Breast epithelium (tissue), 4 donors: Measurements from ENCODE around the gene HHIP. TPM values are rescaled to one million over a fixed set of nuclear protein-coding genes. Genes with fewer than 3 reads are reported as not detected.
"Not testable (repeated sequence)": the region's sequence is repeated elsewhere in the genome, so short reads cannot be mapped to it uniquely, and the experiment has no call there.

ENCODE experiments used
- DNase-seq, 2 donors: peaks; one replicate each; pipeline ENCODE4 v3.0.0-alpha.2; 2019; ENCODE audit warnings: low spot score in 2 of 2
- H3K27ac ChIP-seq, 2 donors: fragments of 200-600 bp; sonication (generic) in 1 of 2; one replicate each; pipeline ENCODE4 v1.5.1; 2016 to 2019; ENCODE audit warnings: mild to moderate bottlenecking in 1 of 2
- H3K27me3 ChIP-seq, 2 donors: fragments of 200-600 bp; sonication (generic) in 1 of 2; one replicate each; pipeline versions ENCODE4 v1.5.1 to v1.6.0; 2017 to 2019; ENCODE audit warnings: control low read depth in 1 of 2, mild to moderate bottlenecking in 1 of 2
- H3K36me3 ChIP-seq: fragments of 200-600 bp; one replicate; pipeline ENCODE4 v1.5.1; 2019
- H3K4me1 ChIP-seq, 2 donors: fragments of 200-600 bp; sonication (generic); one replicate each; pipeline ENCODE4 v1.5.1; 2016 to 2019; ENCODE audit warnings: control low read depth in 1 of 2
- H3K4me3 ChIP-seq, 3 donors: fragments of 200-600 bp; sonication (generic); 1 replicate in 2 of 3; 2 replicates in 1 of 3; pipeline ENCODE4 v1.5.1; 2016 to 2019; ENCODE audit warnings: mild to moderate bottlenecking in 3 of 3, moderate library complexity in 2 of 3
- H3K9me3 ChIP-seq, 2 donors: fragments of 200-600 bp; sonication (generic) in 1 of 2; one replicate each; pipeline ENCODE4 v1.5.1; 2016 to 2019; ENCODE audit warnings: control low read depth in 1 of 2
- POLR2A ChIP-seq: fragments of 450-650 bp; IDR thresholded peaks from one replicate; pipeline ENCODE4 v1.6.1; 2016; ENCODE audit warnings: antibody characterized with exemption, mild to moderate bottlenecking, moderate library complexity
- POLR2AphosphoS5 ChIP-seq, 3 donors: sonication (generic); formaldehyde crosslinking; IDR thresholded peaks; one replicate each; pipeline ENCODE4 v1.6.1; 2017; ENCODE audit warnings: antibody characterized with exemption in 3 of 3
- intact Hi-C: fragments of 100-400 bp; cut with DNase I; formaldehyde crosslinking; loops from one replicate; pipeline ENCODE4 v1.15.1; 2023; ENCODE audit warnings: low total_unique reads
- total RNA-seq, 3 donors: library from RNA; depleted of rRNA; stranded (reverse); fragments of >200 nt; gene quantifications; one replicate each; pipeline ENCODE4 v1.1.0, GENCODE V29; 2016
- TF ChIP-seq, protein P1 (sequence below), 3 donors: fragments of 450-650 bp; IDR thresholded peaks; one replicate each; pipeline ENCODE4 v1.5.1; 2016 to 2017; ENCODE audit warnings: antibody characterized with exemption in 3 of 3, mild to moderate bottlenecking in 3 of 3, moderate library complexity in 3 of 3

HHIP gene
- total RNA-seq, 3 donors from 2014 or later: under 0.01 to 1.0 (median 0.48) TPM

DNA sequence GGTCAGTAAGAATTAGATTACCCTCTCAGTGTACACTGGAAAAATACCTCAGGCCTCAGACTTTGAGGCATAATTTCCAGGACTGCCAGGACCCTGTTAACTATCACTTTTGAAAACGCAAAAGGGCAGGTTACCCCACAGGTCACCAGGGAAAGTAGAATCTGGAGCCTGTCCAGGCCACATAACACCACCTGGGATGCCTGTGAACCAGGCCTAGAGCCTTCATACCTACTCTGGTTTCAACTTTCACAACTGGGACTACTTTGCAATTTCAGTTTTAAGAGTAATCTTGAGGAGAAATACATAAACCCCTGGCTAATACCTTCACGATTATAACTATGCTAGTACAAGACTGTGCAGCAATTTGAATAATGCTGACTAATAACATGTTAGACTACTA, 132.4 kb downstream of the HHIP start:
- intact Hi-C loops: no loop called here
- H3K27ac ChIP-seq: no peak overlapping the region
- no peak for DNase-seq
- no peaks in the 10 kb centered on the region for H3K27me3 ChIP-seq
- TF ChIP-seq, protein P1, sequence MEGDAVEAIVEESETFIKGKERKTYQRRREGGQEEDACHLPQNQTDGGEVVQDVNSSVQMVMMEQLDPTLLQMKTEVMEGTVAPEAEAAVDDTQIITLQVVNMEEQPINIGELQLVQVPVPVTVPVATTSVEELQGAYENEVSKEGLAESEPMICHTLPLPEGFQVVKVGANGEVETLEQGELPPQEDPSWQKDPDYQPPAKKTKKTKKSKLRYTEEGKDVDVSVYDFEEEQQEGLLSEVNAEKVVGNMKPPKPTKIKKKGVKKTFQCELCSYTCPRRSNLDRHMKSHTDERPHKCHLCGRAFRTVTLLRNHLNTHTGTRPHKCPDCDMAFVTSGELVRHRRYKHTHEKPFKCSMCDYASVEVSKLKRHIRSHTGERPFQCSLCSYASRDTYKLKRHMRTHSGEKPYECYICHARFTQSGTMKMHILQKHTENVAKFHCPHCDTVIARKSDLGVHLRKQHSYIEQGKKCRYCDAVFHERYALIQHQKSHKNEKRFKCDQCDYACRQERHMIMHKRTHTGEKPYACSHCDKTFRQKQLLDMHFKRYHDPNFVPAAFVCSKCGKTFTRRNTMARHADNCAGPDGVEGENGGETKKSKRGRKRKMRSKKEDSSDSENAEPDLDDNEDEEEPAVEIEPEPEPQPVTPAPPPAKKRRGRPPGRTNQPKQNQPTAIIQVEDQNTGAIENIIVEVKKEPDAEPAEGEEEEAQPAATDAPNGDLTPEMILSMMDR (IDR thresholded peaks at IDR 0.05): no peak
- no peak for TF ChIP-seq POLR2A
- no peak for TF ChIP-seq POLR2AphosphoS5 (IDR thresholded peaks at IDR 0.05)
- no peaks in the 10 kb centered on the region for H3K9me3 ChIP-seq
- no peaks in the 10 kb centered on the region for H3K36me3 ChIP-seq
- no peak overlapping the region for H3K4me3 ChIP-seq
- no peaks in the 10 kb centered on the region for H3K4me1 ChIP-seq

DNA sequence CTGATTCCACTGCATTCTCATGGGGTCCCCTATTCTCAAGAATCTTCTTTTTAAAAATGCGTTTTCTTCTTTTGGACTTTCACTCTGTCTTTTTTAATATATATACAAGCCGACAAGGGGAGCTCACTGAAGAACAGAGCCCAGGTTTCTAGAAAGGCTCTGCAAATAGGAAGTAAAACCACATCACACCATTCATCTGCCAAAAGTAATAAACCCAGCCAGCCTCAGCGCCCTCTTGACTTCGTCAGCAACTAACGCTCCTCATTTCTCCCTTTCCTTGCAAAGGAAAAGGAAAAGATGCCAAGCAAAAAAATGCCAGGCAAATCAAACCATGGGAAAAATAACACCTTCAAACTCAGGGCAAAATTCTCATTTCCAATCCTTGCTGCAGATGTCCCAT, 136.4 kb downstream of the HHIP start:
- intact Hi-C loops: no loop called here
- H3K27ac ChIP-seq: no peak overlapping the region
- H3K36me3 ChIP-seq: no peaks in the 10 kb centered on the region
- TF ChIP-seq, protein P1 (IDR thresholded peaks at IDR 0.05): no peak
- TF ChIP-seq POLR2AphosphoS5 (IDR thresholded peaks at IDR 0.05) (no peak), POLR2A (no peak)
- no peak for DNase-seq
- H3K4me1 ChIP-seq: no peaks in the 10 kb centered on the region
- no peaks in the 10 kb centered on the region for H3K9me3 ChIP-seq
- H3K4me3 ChIP-seq: no peak overlapping the region
- H3K27me3 ChIP-seq: no peaks in the 10 kb centered on the region

DNA sequence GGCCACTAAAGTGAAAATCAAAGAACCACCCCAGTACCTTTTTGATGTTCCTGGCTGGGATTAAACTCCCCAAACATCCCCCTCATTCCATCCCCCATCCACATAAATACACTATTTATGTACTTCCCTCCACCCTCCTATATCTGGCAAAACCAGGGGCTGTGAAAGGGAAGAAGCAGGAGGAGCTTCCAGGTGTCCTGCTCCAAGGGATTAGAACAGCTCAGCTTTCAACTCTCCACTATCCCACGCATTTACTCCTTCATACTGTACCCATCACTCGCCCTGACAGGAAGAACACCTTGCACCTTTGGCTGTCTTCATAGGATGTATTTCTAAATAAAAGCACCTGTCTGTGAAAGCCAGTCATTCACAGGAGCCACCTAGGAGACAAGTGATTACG, 140.0 kb downstream of the HHIP start:
- Histone ChIP-seq H3K4me3 (no peak overlapping the region), H3K9me3 (no peaks in the 10 kb centered on the region), H3K27me3 (no peaks in the 10 kb centered on the region), H3K27ac (no peak overlapping the region), H3K4me1 (no peaks in the 10 kb centered on the region), H3K36me3 (no peaks in the 10 kb centered on the region)
- intact Hi-C loops: no loop called here
- TF ChIP-seq POLR2A (no peak), POLR2AphosphoS5 (IDR thresholded peaks at IDR 0.05) (no peak)
- TF ChIP-seq, protein P1 (IDR thresholded peaks at IDR 0.05): no peak
- no peak for DNase-seq

DNA sequence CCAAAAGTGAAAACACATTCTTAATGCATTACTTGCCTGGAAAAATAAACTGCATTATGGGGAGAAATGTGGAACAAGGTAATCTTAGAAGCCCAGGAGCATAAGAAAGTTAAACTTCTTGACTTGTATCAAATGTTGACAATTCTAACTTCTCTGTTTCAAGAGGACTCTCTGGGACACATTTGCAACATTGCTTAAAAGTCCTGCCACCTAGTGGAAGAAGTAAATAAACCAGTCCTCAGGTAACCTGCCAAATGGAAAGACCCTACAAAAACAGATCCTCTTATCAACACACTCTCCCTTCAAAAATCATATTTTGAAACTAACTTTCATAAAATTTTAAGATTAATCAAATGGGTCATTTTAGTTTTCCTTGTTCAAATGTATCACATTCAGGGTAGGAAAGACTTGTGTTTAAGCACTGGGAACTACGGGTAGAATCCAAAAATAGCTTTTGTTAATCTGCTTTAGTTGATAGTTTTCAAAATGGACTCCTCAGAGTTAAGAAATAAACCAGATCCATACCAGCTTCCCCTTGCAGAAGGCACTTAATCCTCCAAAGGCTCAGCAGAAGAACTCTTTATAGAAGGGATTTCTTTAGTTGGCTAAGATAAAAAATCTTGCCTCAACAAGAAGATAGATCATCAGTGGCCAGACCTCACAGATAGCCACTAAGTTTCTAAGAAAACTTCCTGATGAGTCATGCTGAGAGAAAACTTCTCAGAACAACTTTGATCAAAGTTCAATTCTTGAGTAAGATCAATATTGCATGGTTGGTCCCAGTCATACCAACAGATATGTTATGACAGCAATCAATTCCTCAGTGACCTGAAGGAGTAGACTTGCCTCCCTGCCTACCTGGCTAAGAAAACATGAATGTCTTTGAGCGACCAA, 141.7 kb downstream of the HHIP start:
- H3K4me1 ChIP-seq: no peaks in the 10 kb centered on the region
- no peaks in the 10 kb centered on the region for H3K9me3 ChIP-seq
- no peak for DNase-seq
- no peak overlapping the region for H3K27ac ChIP-seq
- no peaks in the 10 kb centered on the region for H3K36me3 ChIP-seq
- H3K4me3 ChIP-seq: no peak overlapping the region
- H3K27me3 ChIP-seq: no peaks in the 10 kb centered on the region
- intact Hi-C loops: no loop called here
- TF ChIP-seq, protein P1 (IDR thresholded peaks at IDR 0.05): peak in 2 of 3 donors; percentile 29 to 35
- no peak for TF ChIP-seq POLR2A
- no peak for TF ChIP-seq POLR2AphosphoS5 (IDR thresholded peaks at IDR 0.05)

DNA sequence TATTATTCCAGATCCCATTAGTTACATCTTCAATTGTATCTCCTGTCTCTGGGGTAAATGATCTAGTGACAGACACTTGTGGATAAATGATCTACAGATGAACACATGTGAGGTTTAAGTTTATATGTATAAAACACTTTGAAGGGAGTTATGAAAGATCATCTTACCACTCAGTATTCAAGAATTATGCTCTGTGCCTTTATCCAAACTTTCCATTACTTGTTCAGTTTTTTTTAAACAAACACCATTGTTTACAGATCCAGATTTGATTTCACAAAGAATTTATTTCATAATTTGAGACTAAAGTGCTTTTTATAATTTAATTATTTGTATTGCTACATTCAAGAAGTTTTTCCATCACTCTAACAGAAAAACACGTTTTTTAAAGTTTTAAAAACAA, 142.5 kb downstream of the HHIP start:
- no peak overlapping the region for H3K4me3 ChIP-seq
- H3K27me3 ChIP-seq: no peaks in the 10 kb centered on the region
- H3K36me3 ChIP-seq: no peaks in the 10 kb centered on the region
- intact Hi-C loops: no loop called here
- H3K27ac ChIP-seq: no peak overlapping the region
- TF ChIP-seq, protein P1 (IDR thresholded peaks at IDR 0.05): no peak
- TF ChIP-seq POLR2AphosphoS5 (IDR thresholded peaks at IDR 0.05): no peak
- no peak for TF ChIP-seq POLR2A
- no peaks in the 10 kb centered on the region for H3K4me1 ChIP-seq
- H3K9me3 ChIP-seq: no peaks in the 10 kb centered on the region
- no peak for DNase-seq

DNA sequence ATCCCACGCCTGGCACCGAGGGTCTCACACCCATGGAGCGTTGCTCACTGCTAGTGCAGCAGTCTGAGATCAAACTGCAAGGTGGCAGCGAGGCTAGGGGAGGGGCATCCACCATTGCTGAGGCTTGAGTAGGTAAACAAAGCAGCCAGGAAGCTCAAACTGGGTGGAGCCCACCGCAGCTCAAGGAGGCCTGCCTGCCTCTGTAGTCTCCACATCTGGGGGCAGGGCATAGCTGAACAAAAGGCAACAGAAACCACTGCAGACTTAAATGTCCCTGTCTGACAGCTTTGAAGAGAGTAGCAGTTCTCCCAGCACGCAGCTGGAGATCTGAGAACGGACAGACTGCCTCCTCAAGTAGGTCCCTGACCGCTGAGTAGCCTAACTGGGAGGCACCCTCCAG, 146.0 kb downstream of the HHIP start:
- H3K9me3 ChIP-seq, intact Hi-C loops, H3K27ac ChIP-seq: not testable (repeated sequence)

More for the DNA sequence above, 146.0 kb downstream of the HHIP start:
- H3K4me1 ChIP-seq, DNase-seq, H3K4me3 ChIP-seq, H3K27me3 ChIP-seq, H3K36me3 ChIP-seq: not testable (repeated sequence)
